H9 (cell line): ENCODE measurements around the gene TTC19. TPM values are rescaled to one million over a fixed set of nuclear protein-coding genes. Genes with fewer than 3 reads are reported as not detected.

Source experiments
- DNase-seq: peaks from one replicate; pipeline ENCODE4 v3.0.0-alpha.2; 2017
- H2AFZ ChIP-seq: one replicate; pipeline ENCODE4 v1.6.1; 2013; ENCODE audit warnings: mild to moderate bottlenecking, low read length, control low read depth, moderate library complexity
- H2AK5ac ChIP-seq: 2 replicates; pipeline ENCODE4 v1.6.1; 2013; ENCODE audit warnings: low read length, control low read depth, mixed read lengths; ENCODE audit not compliant: insufficient read length
- H2BK120ac ChIP-seq: one replicate; pipeline ENCODE4 v1.6.1; 2013; ENCODE audit warnings: low read depth, mild to moderate bottlenecking, low read length, control low read depth, inconsistent platforms; ENCODE audit not compliant: poor library complexity, severe bottlenecking
- H2BK12ac ChIP-seq: 2 replicates; pipeline ENCODE4 v1.6.1; 2013; ENCODE audit warnings: low read length, control low read depth, mixed read lengths, low read depth; ENCODE audit not compliant: insufficient read length
- H2BK15ac ChIP-seq: 2 replicates; pipeline ENCODE4 v1.6.1; 2013; ENCODE audit warnings: low read depth, low read length, control low read depth
- H2BK20ac ChIP-seq: one replicate; pipeline ENCODE4 v1.6.1; 2013; ENCODE audit warnings: low read depth, mild to moderate bottlenecking, low read length, control low read depth, inconsistent platforms; ENCODE audit not compliant: poor library complexity, severe bottlenecking
- H2BK5ac ChIP-seq: 2 replicates; pipeline ENCODE4 v1.6.1; 2013; ENCODE audit warnings: low read length, control low read depth, mixed read lengths; ENCODE audit not compliant: insufficient read length
- H3K14ac ChIP-seq: 2 replicates; pipeline ENCODE4 v1.6.1; 2013; ENCODE audit warnings: low read length, control low read depth; ENCODE audit not compliant: insufficient read depth
- H3K18ac ChIP-seq: 2 replicates; pipeline ENCODE4 v1.6.1; 2013; ENCODE audit warnings: low read depth, mild to moderate bottlenecking, mixed read lengths, low read length, control low read depth; ENCODE audit not compliant: insufficient read length
- H3K23ac ChIP-seq: 2 replicates; pipeline ENCODE4 v1.6.1; 2013; ENCODE audit warnings: low read length, control low read depth, mixed read lengths, low read depth; ENCODE audit not compliant: insufficient read length
- H3K23me2 ChIP-seq: 2 replicates; pipeline ENCODE4 v1.6.1; 2013; ENCODE audit warnings: low read depth, mild to moderate bottlenecking, mixed read lengths, low read length, control low read depth; ENCODE audit not compliant: insufficient read length, poor library complexity, severe bottlenecking
- H3K27ac ChIP-seq: 2 replicates; pipeline ENCODE4 v1.5.1; 2013; ENCODE audit warnings: low read length, control low read depth, mixed read lengths, low read depth; ENCODE audit not compliant: insufficient read length
- H3K27me3 ChIP-seq: 2 replicates; pipeline ENCODE4 v1.6.1; 2013; ENCODE audit warnings: low read length, control low read depth, inconsistent platforms; ENCODE audit not compliant: insufficient read depth
- H3K4ac ChIP-seq: 2 replicates; pipeline ENCODE4 v1.6.1; 2013; ENCODE audit warnings: low read depth, mild to moderate bottlenecking, control low read depth, inconsistent platforms, low read length, moderate library complexity
- H3K4me1 ChIP-seq: 2 replicates; pipeline ENCODE4 v1.6.1; 2013; ENCODE audit warnings: low read length, control low read depth, inconsistent platforms; ENCODE audit not compliant: insufficient read depth
- H3K4me2 ChIP-seq: 2 replicates; pipeline ENCODE4 v1.6.1; 2013; ENCODE audit warnings: low read length, control low read depth, mixed read lengths; ENCODE audit not compliant: insufficient read length, insufficient read depth
- H3K56ac ChIP-seq: 2 replicates; pipeline ENCODE4 v1.6.1; 2013; ENCODE audit warnings: low read depth, mild to moderate bottlenecking, mixed read lengths, low read length, control low read depth; ENCODE audit not compliant: insufficient read length
- H3K79me1 ChIP-seq: 2 replicates; pipeline ENCODE4 v1.6.1; 2013; ENCODE audit warnings: low read depth, mild to moderate bottlenecking, moderate library complexity, low read length, control low read depth, inconsistent platforms; ENCODE audit not compliant: insufficient read depth, poor library complexity, severe bottlenecking
- H3K79me2 ChIP-seq: 2 replicates; pipeline ENCODE4 v1.6.1; 2013; ENCODE audit warnings: low read length, control low read depth, inconsistent platforms; ENCODE audit not compliant: insufficient read depth
- H3K9ac ChIP-seq: 2 replicates; pipeline ENCODE4 v1.6.1; 2013; ENCODE audit warnings: low read length, control low read depth, mixed read lengths; ENCODE audit not compliant: insufficient read length; ENCODE audit errors: extremely low read depth
- H3K9me3 ChIP-seq: one replicate; pipeline ENCODE4 v1.6.1; 2013; ENCODE audit warnings: low read depth, low read length, inconsistent platforms; ENCODE audit not compliant: control insufficient read depth
- H3T11ph ChIP-seq: one replicate; pipeline ENCODE4 v1.6.1; 2013; ENCODE audit warnings: mild to moderate bottlenecking, low read length, control low read depth, inconsistent platforms
- H4K20me1 ChIP-seq: one replicate; pipeline ENCODE4 v1.6.1; 2013; ENCODE audit not compliant: control insufficient read depth, insufficient read length, insufficient read depth
- H4K5ac ChIP-seq: 2 replicates; pipeline ENCODE4 v1.6.1; 2013; ENCODE audit warnings: low read depth, mild to moderate bottlenecking, mixed read lengths, low read length, control low read depth; ENCODE audit not compliant: insufficient read length
- H4K8ac ChIP-seq: replicated peaks from 2 replicates; pipeline ENCODE4 v1.6.1; 2013; ENCODE audit warnings: low read length, control low read depth, mixed read lengths, low read depth; ENCODE audit not compliant: insufficient read length
- H4K91ac ChIP-seq: 2 replicates; pipeline ENCODE4 v1.6.1; 2013; ENCODE audit warnings: low read depth, mild to moderate bottlenecking, moderate library complexity, mixed read lengths, low read length, control low read depth; ENCODE audit not compliant: insufficient read length
- H3K27ac Mint-ChIP-seq, 3 experiments: 2 replicates in 2 of 3; 3 replicates in 1 of 3; pipeline ENCODE4 v1.8.0; 2020 to 2021; ENCODE audit warnings: mixed read lengths in 3 of 3, mild to moderate bottlenecking in 1 of 3, moderate library complexity in 1 of 3
- H3K27me3 Mint-ChIP-seq: 2 replicates; pipeline ENCODE4 v1.8.0; 2021; ENCODE audit warnings: low read depth, mild to moderate bottlenecking, moderate library complexity, mixed read lengths
- H3K36me3 Mint-ChIP-seq, 3 experiments: 2 replicates in 2 of 3; 3 replicates in 1 of 3; pipeline ENCODE4 v1.8.0; 2020 to 2021; ENCODE audit warnings: low read depth in 3 of 3, mixed read lengths in 3 of 3; ENCODE audit not compliant: insufficient read depth in 1 of 3
- H3K4me1 Mint-ChIP-seq, 2 experiments: 2 replicates each; pipeline ENCODE4 v1.8.0; 2020; ENCODE audit warnings: mixed read lengths in 2 of 2
- H3K4me3 Mint-ChIP-seq, 2 experiments: 2 replicates in 1 of 2; 3 replicates in 1 of 2; pipeline ENCODE4 v1.8.0; 2020 to 2021; ENCODE audit warnings: mild to moderate bottlenecking in 2 of 2, mixed read lengths in 2 of 2, moderate library complexity in 1 of 2
- H3K9me3 Mint-ChIP-seq, 2 experiments: 2 replicates in 1 of 2; 3 replicates in 1 of 2; pipeline ENCODE4 v1.8.0; 2020; ENCODE audit warnings: mild to moderate bottlenecking in 2 of 2, mixed read lengths in 2 of 2, moderate library complexity in 1 of 2
- CTCF ChIP-seq: fragments of 200-600 bp; sonication (generic); conservative IDR thresholded peaks from 3 replicates; pipeline ENCODE4 v1.8.0; 2021; ENCODE audit warnings: antibody characterized with exemption, mild to moderate bottlenecking
- WGBS: extraction: QIAGEN DNeasy Blood & Tissue Kit; methylation state at CpG from one replicate; pipeline ENCODE4 v1.1.7; 2013; ENCODE audit warnings: missing lambda C conversion rate, low lambda C conversion rate, mixed read lengths; ENCODE audit not compliant: insufficient read length; ENCODE audit errors: extremely low coverage; 5-methylcytosine and 5-hydroxymethylcytosine counted together
- total RNA-seq: library from RNA; stranded (reverse); gene quantifications from 2 replicates; pipeline ENCODE4 v1.2.1, GENCODE V29; 2021

Gene TTC19
- total RNA-seq, 1 experiment from 2014 or later: 64.3 TPM

- no peaks in the 10 kb centered on the region for H3K4me1 Mint-ChIP-seq
- no peaks in the 10 kb centered on the region for H3K9me3 ChIP-seq
- H3T11ph ChIP-seq: no peak overlapping the region
- H3K14ac ChIP-seq: no peak overlapping the region
- H3K18ac ChIP-seq: no peak overlapping the region
- H4K5ac ChIP-seq: no peak overlapping the region
- H3K9me3 Mint-ChIP-seq: no peaks in the 10 kb centered on the region
- H3K36me3 Mint-ChIP-seq: peaks cover 43 to 78% (median 78%) of the 10 kb centered on the region in 3 experiments; a peak in 6 of 7 replicates
- no peak overlapping the region for H4K8ac ChIP-seq
- no peaks in the 10 kb centered on the region for H3K27me3 Mint-ChIP-seq
- peak overlapping the region in 1 of 3 experiments; percentile 8; a peak in 1 of 7 replicates for H3K27ac Mint-ChIP-seq
- no peak overlapping the region for H3K9ac ChIP-seq
- no peaks in the 10 kb centered on the region for H3K79me1 ChIP-seq
- no CpG with 5 or more reads among the region's 2 CpGs for WGBS
- H3K27me3 ChIP-seq: no peaks in the 10 kb centered on the region
- no peaks in the 10 kb centered on the region for H3K79me2 ChIP-seq
- H3K23ac ChIP-seq: no peak overlapping the region
- H3K4me1 ChIP-seq: no peaks in the 10 kb centered on the region
- H3K4me2 ChIP-seq: no peak overlapping the region
- no peak overlapping the region for H3K4me3 Mint-ChIP-seq
- no peak overlapping the region for H2BK12ac ChIP-seq
- no peak overlapping the region for H2BK20ac ChIP-seq
- no peak overlapping the region for H3K56ac ChIP-seq
- H2AK5ac ChIP-seq: no peak overlapping the region
- no peak overlapping the region for H2AFZ ChIP-seq
- no peak for DNase-seq
- H4K20me1 ChIP-seq: no peaks in the 10 kb centered on the region
- H3K23me2 ChIP-seq: no peaks in the 10 kb centered on the region
- no peak for TF ChIP-seq CTCF
- H2BK5ac ChIP-seq: no peak overlapping the region
- H3K4ac ChIP-seq: no peak overlapping the region
- no peak overlapping the region for H3K27ac ChIP-seq
- no peak overlapping the region for H4K91ac ChIP-seq
- H2BK120ac ChIP-seq: no peak overlapping the region
- H2BK15ac ChIP-seq: no peak overlapping the region
Observed at GRCh38 chr17:16061631-16062030, 62.0 kb downstream of the TTC19 start.
